NCI-H2029 treated with DMSO at 0.1 percent for 48 hours (cell line): ENCODE data around the gene SYT7.

Source experiments
- DNase-seq: peaks from one replicate; lab custom pipeline; 2025; lab: John Stamatoyannopoulos, UW

SYT7 gene

GRCh38 chr11:61554172-61554988, 26.5 kb downstream of the SYT7 start:
- no peak for DNase-seq

- peak; percentile 93 for DNase-seq
Observed at GRCh38 chr11:61553373-61554171, 27.3 kb downstream of the SYT7 start.

- no peak for DNase-seq
Observed at GRCh38 chr11:61552108-61552635, 28.7 kb downstream of the SYT7 start.

- no peak for DNase-seq
Observed at GRCh38 chr11:61551634-61552033, 29.2 kb downstream of the SYT7 start.

GRCh38 chr11:61550665-61551227, 30.1 kb downstream of the SYT7 start:
- DNase-seq = no peak

- no peak for DNase-seq
Observed at GRCh38 chr11:61549662-61550568, 31.0 kb downstream of the SYT7 start.

GRCh38 chr11:61549177-61549576, 31.7 kb downstream of the SYT7 start:
- no peak for DNase-seq

- DNase-seq = no peak
Observed at GRCh38 chr11:61547246-61547645, 33.6 kb downstream of the SYT7 start.

- DNase-seq = no peak
Observed at GRCh38 chr11:61546663-61547062, 34.2 kb downstream of the SYT7 start.

GRCh38 chr11:61545921-61546320, 35.0 kb downstream of the SYT7 start:
- DNase-seq = no peak

- no peak for DNase-seq
Observed at GRCh38 chr11:61545341-61545740, 35.5 kb downstream of the SYT7 start.

GRCh38 chr11:61544466-61544865, 36.4 kb downstream of the SYT7 start:
- DNase-seq = no peak

GRCh38 chr11:61543606-61544306, 37.1 kb downstream of the SYT7 start:
- no peak for DNase-seq

- DNase-seq = no peak
Observed at GRCh38 chr11:61542705-61543104, 38.2 kb downstream of the SYT7 start.

GRCh38 chr11:61542024-61542461, 38.8 kb downstream of the SYT7 start:
- DNase-seq = peak; percentile 59

- peak; percentile 75 for DNase-seq
Observed at GRCh38 chr11:61541598-61541997, 39.3 kb downstream of the SYT7 start.

- DNase-seq = no peak
Observed at GRCh38 chr11:61540528-61540927, 40.3 kb downstream of the SYT7 start.

GRCh38 chr11:61539831-61540357, 41.0 kb downstream of the SYT7 start:
- no peak for DNase-seq

- no peak for DNase-seq
Observed at GRCh38 chr11:61539006-61539405, 41.9 kb downstream of the SYT7 start.

- DNase-seq = no peak
Observed at GRCh38 chr11:61538636-61538961, 42.3 kb downstream of the SYT7 start.

- DNase-seq = no peak
Observed at GRCh38 chr11:61537326-61537725, 43.5 kb downstream of the SYT7 start.
